ENCODE measurements around the gene STK32C.

DNA sequence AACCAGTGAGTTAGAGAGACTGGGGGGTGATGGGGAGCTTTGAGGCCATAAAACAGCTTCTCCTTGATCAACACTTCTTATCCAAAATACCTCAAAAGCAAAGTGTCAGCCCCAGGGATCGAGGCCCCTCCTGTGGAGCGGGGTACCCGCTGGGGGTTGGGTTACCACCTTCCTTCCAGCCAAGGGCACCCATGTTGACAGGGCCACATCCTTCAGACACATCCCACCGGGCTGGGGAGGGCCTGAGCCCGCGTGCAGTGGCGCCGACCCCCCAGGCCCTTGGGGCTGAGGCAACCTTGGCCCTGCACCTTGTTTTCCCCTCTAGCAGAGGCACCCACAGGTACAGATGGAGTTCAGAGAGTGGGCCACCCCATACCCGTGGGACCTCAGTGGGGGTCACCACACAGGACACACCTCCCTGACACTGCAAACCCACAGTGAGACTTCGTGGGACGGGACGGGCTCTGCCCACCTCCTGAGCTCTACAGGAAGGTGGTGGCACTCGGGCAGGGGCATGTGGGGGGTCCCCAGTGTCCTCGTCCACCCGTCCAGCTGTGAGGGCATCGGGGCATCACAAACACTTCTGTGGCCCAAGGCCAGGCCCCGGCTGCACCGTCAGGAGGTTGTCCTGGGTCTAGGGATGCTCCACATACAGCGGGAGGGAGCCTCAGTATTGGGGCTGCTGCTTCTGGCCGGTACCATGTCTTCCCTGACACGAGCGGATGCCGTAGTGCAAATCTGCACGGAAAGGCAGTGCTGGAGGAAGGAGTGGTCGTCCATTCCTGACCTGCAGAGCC is 110.3 kb downstream of the STK32C start:
- no peak for TF ChIP-seq CTCF (IDR thresholded peaks at IDR 0.05)
- TF ChIP-seq POLR2A (IDR thresholded peaks at IDR 0.05): no peak

All from right lobe of liver (tissue), 4 donors.